NCI-H128 (cell line): ENCODE measurements around the gene SH3PXD2A.

Experiments
- DNase-seq: peaks from one replicate; lab custom pipeline; 2025; ENCODE audit not compliant: unreplicated experiment; lab: John Stamatoyannopoulos, UW

Gene SH3PXD2A

GRCh38 chr10:103794996-103795395 lies 60.4 kb downstream of the SH3PXD2A start:
- no peak for DNase-seq

GRCh38 chr10:103793920-103794883 lies 61.2 kb downstream of the SH3PXD2A start:
- DNase-seq, result no peak

- no peak for DNase-seq
These were observed 61.9 kb downstream of the SH3PXD2A start for GRCh38 chr10:103793429-103793828.

- no peak for DNase-seq
These were observed 62.8 kb downstream of the SH3PXD2A start for GRCh38 chr10:103792547-103792946.

- no peak for DNase-seq
These were observed 63.5 kb downstream of the SH3PXD2A start for GRCh38 chr10:103791858-103792257.

- DNase-seq, result no peak
These were observed 64.1 kb downstream of the SH3PXD2A start for GRCh38 chr10:103791291-103791690.

GRCh38 chr10:103790580-103790979 lies 64.8 kb downstream of the SH3PXD2A start:
- DNase-seq, result no peak

- DNase-seq, result no peak
These were observed 65.6 kb downstream of the SH3PXD2A start for GRCh38 chr10:103789771-103790201.

GRCh38 chr10:103789161-103789560 lies 66.2 kb downstream of the SH3PXD2A start:
- DNase-seq, result no peak

- DNase-seq, result no peak
These were observed 68.0 kb downstream of the SH3PXD2A start for GRCh38 chr10:103787331-103787730.

GRCh38 chr10:103786020-103786419 lies 69.4 kb downstream of the SH3PXD2A start:
- DNase-seq, result no peak

- no peak for DNase-seq
These were observed 70.5 kb downstream of the SH3PXD2A start for GRCh38 chr10:103784723-103785418.

- no peak for DNase-seq
These were observed 71.3 kb downstream of the SH3PXD2A start for GRCh38 chr10:103784089-103784488.

- DNase-seq, result no peak
These were observed 71.7 kb downstream of the SH3PXD2A start for GRCh38 chr10:103783681-103784080.

GRCh38 chr10:103781329-103782061 lies 73.9 kb downstream of the SH3PXD2A start:
- DNase-seq, result no peak

GRCh38 chr10:103780242-103781149 lies 74.9 kb downstream of the SH3PXD2A start:
- no peak for DNase-seq

- DNase-seq, result no peak
These were observed 76.8 kb downstream of the SH3PXD2A start for GRCh38 chr10:103778358-103779139.

GRCh38 chr10:103776878-103777591 lies 78.3 kb downstream of the SH3PXD2A start:
- no peak for DNase-seq

GRCh38 chr10:103775776-103776175 lies 79.6 kb downstream of the SH3PXD2A start:
- DNase-seq, result no peak
